ENCODE data around the gene TRDN.

- TF ChIP-seq CTCF (IDR thresholded peaks at IDR 0.05; ENCODE audit: poor library complexity) (no peak), EZH2phosphoT487 (IDR thresholded peaks at IDR 0.05; ENCODE audit: low read depth, severe bottlenecking, unreplicated experiment) (no peak), EZH2 (IDR thresholded peaks at IDR 0.05; ENCODE audit: borderline replicate concordance) (no peak)
Measured at GRCh38 chr6:123636282-123636681, 468 bp downstream of the TRDN start.
